ENCODE results near the gene DICER1.

DNA sequence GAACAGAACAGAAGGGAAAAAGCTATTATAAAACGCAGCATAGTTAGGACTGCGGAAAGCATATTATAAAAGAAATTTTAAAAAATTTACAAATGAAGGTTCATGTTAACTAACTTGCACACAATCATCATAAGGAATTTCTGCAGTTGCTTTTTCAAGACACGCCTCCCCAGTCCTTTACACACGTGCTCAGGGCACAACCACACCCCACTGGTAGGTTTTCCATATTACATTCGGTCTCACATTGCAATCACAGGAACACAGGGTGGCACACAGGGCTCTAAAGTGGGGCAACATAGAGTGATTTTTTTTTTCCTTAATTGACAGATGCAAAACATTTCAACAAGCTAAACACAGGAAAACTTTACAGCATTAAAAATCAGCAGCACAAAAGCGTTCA lies 69.7 kb downstream of the DICER1 start:
- no peak for TF ChIP-seq ZFX (IDR thresholded peaks at IDR 0.05; ENCODE audit: borderline replicate concordance)
- TF ChIP-seq, protein P1, sequence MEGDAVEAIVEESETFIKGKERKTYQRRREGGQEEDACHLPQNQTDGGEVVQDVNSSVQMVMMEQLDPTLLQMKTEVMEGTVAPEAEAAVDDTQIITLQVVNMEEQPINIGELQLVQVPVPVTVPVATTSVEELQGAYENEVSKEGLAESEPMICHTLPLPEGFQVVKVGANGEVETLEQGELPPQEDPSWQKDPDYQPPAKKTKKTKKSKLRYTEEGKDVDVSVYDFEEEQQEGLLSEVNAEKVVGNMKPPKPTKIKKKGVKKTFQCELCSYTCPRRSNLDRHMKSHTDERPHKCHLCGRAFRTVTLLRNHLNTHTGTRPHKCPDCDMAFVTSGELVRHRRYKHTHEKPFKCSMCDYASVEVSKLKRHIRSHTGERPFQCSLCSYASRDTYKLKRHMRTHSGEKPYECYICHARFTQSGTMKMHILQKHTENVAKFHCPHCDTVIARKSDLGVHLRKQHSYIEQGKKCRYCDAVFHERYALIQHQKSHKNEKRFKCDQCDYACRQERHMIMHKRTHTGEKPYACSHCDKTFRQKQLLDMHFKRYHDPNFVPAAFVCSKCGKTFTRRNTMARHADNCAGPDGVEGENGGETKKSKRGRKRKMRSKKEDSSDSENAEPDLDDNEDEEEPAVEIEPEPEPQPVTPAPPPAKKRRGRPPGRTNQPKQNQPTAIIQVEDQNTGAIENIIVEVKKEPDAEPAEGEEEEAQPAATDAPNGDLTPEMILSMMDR (IDR thresholded peaks at IDR 0.05) = no peak
